Karpas-422 (cell line): ENCODE measurements around the gene LMBR1. TPM values are rescaled to one million over a fixed set of nuclear protein-coding genes. Genes with fewer than 3 reads are reported as not detected.
A peak's percentile ranks its signal among the peaks of the same experiment; 100 is the strongest.

ENCODE experiments used
- DNase-seq: peaks from one replicate; pipeline ENCODE4 v3.0.0-alpha.2; 2015
- H2AFZ ChIP-seq: fragments of 200-600 bp; sonication (generic); 2 replicates; pipeline ENCODE4 v1.6.1; 2014; ENCODE audit warnings: antibody characterized with exemption, low read length, mixed read lengths
- H3K27ac ChIP-seq: fragments of 200-600 bp; sonication (generic); 2 replicates; pipeline ENCODE4 v1.5.1; 2014; ENCODE audit warnings: mild to moderate bottlenecking, low read length, moderate library complexity
- H3K27me3 ChIP-seq: fragments of 200-600 bp; sonication (generic); 2 replicates; pipeline ENCODE4 v1.6.1; 2014; ENCODE audit warnings: low read length, mixed read lengths
- H3K36me3 ChIP-seq: fragments of 200-600 bp; sonication (generic); 2 replicates; pipeline ENCODE4 v1.6.1; 2014; ENCODE audit warnings: low read length, mixed read lengths; ENCODE audit not compliant: insufficient read depth
- H3K4me1 ChIP-seq: fragments of 200-600 bp; sonication (generic); 2 replicates; pipeline ENCODE4 v1.6.1; 2014; ENCODE audit warnings: mild to moderate bottlenecking, low read length, mixed read lengths
- H3K4me2 ChIP-seq: fragments of 200-600 bp; sonication (generic); 2 replicates; pipeline ENCODE4 v1.6.1; 2014; ENCODE audit warnings: low read length, low read depth, mild to moderate bottlenecking; ENCODE audit not compliant: poor library complexity, severe bottlenecking
- H3K4me3 ChIP-seq: fragments of 200-600 bp; sonication (generic); 2 replicates; pipeline ENCODE4 v1.5.1; 2014; ENCODE audit warnings: mild to moderate bottlenecking, antibody characterized with exemption, low read length, mixed read lengths
- H3K79me2 ChIP-seq: fragments of 200-600 bp; sonication (generic); 2 replicates; pipeline ENCODE4 v1.6.1; 2014; ENCODE audit warnings: mild to moderate bottlenecking, low read length, mixed read lengths
- H3K9ac ChIP-seq: fragments of 200-600 bp; sonication (generic); 2 replicates; pipeline ENCODE4 v1.6.0; 2014; ENCODE audit warnings: low read length
- H3K9me2 ChIP-seq: fragments of 200-600 bp; sonication (generic), shearing (Covaris generic); replicated peaks from 2 replicates; pipeline ENCODE4 v1.6.0; 2014; ENCODE audit warnings: mild to moderate bottlenecking, low read length, moderate library complexity; ENCODE audit not compliant: insufficient read depth
- H3K9me3 ChIP-seq: fragments of 300-700, 200-600 bp; sonication (generic); 2 replicates; pipeline ENCODE4 v1.6.1; 2014; ENCODE audit warnings: low read length, mixed read lengths
- H4K20me1 ChIP-seq: fragments of 200-600 bp; sonication (generic); 2 replicates; pipeline ENCODE4 v1.6.1; 2014; ENCODE audit warnings: mild to moderate bottlenecking, antibody characterized with exemption, low read length, low read depth; ENCODE audit not compliant: insufficient read depth
- total RNA-seq: library from RNA; depleted of rRNA; stranded (reverse); fragments of >200 nt; shearing (Covaris generic); gene quantifications from 2 replicates; pipeline ENCODE4 v1.2.3, GENCODE V29; 2014; ENCODE audit warnings: low replicate concordance

LMBR1 gene
- total RNA-seq, 1 experiment from 2014 or later, result 202 TPM

DNA sequence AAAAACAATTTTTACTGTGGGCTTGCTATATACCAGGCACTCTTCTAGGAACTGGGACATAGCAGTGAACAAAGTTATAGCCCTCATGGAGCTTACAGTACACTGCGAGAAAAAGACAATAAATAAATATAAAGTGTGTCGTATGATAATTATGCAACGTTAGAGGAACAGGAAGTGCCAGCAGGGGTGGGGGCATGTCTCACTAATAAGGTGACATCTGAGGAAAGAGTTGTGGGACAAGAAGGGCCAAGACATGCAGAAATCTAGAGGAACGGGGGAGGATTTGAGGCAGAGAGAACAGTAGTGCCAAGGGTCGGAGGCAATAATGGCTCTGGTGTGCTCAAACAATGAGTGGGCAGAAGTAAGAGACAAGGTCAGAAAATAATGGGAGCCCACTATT lies 52.8 kb downstream of the LMBR1 start:
- H3K36me3 ChIP-seq, result peaks cover 3% of the 10 kb centered on the region; the same call in 1 of the 2 replicates
- DNase-seq, result no peak
- no peak overlapping the region for H3K9ac ChIP-seq
- H3K4me2 ChIP-seq, result no peak overlapping the region
- H3K4me1 ChIP-seq, result peaks cover 32% of the 10 kb centered on the region
- H4K20me1 ChIP-seq, result no peaks in the 10 kb centered on the region
- no peak overlapping the region for H2AFZ ChIP-seq
- no peaks in the 10 kb centered on the region for H3K9me2 ChIP-seq
- H3K4me3 ChIP-seq, result no peak overlapping the region
- H3K27me3 ChIP-seq, result no peaks in the 10 kb centered on the region
- H3K27ac ChIP-seq, result peak overlapping the region; percentile 21; the same call in 1 of the 2 replicates
- no peaks in the 10 kb centered on the region for H3K9me3 ChIP-seq
- peaks cover 90% of the 10 kb centered on the region for H3K79me2 ChIP-seq

DNA sequence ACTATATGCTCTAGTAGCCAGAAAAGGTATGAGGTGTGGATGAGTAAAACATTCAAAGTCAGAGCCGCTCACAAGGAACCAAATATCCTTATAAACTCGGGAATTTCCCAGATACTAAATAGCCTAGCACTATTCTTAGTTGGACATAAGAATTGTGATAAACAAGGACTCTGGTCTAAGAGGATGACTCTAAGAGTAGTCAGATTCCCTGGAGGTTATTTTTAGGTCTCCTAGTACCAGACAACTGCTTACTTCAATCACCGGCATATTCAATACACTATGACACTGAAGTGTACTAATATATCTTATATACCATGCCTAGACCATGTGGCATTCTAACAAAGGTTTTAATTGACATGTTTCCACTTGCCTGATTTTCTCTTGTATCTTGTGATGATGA lies 56.5 kb downstream of the LMBR1 start:
- Histone ChIP-seq H3K9me3 (no peaks in the 10 kb centered on the region), H3K27me3 (no peaks in the 10 kb centered on the region), H3K36me3 (peaks cover 6% of the 10 kb centered on the region; the same call in 1 of the 2 replicates), H3K4me2 (no peak overlapping the region), H2AFZ (no peak overlapping the region), H3K4me3 (no peak overlapping the region), H3K27ac (peak overlapping the region; percentile 71), H4K20me1 (no peaks in the 10 kb centered on the region), H3K4me1 (peaks cover 56% of the 10 kb centered on the region), H3K79me2 (peaks cover 66% of the 10 kb centered on the region), H3K9me2 (no peaks in the 10 kb centered on the region), H3K9ac (no peak overlapping the region)
- DNase-seq, result no peak

DNA sequence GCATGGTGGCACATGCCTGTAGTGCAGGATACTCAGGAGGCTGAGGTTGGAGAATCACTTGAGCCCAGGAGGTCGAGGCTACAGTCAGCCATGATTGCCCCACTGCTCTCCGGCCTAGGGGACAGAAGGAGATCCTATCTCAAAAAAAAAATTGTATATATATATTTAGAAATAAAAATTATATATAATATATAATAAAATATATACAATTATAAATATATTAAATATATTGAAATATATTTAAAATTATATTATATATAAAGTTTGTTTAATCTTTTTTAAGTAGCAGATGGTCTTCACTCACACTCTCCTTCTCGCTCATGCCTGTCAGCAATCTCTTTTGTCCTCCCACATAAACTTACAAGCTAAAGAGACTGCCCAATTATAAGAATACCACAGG lies 58.5 kb downstream of the LMBR1 start:
- H3K4me3 ChIP-seq, result no peak overlapping the region
- H3K36me3 ChIP-seq, result peaks cover 9% of the 10 kb centered on the region; the same call in 1 of the 2 replicates

DNA sequence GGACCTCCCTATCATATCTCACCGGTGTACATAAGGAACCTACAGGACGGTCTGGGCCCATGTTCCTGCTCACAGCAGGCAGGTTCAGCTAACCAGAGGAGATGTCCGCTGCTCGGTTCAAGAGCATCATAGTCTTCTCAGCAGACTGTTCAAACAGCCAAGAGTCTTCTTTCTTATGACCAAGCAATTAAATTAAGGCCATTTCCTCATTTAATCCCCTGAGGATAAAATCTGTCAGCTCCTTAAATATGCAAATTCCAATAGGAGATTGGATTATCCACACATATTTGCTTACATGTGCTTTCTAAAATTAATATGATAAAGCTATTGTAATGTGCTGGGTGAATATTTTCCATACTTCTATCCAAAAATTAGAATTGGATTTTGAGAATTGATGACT lies 59.7 kb downstream of the LMBR1 start:
- peaks cover 12% of the 10 kb centered on the region; the same call in 1 of the 2 replicates for H3K36me3 ChIP-seq
- peak overlapping the region; percentile 94 for H3K27ac ChIP-seq
- H3K4me3 ChIP-seq, result peak overlapping the region; percentile 43
- H3K9ac ChIP-seq, result peak overlapping the region; percentile 61
- H4K20me1 ChIP-seq, result no peaks in the 10 kb centered on the region
- no peaks in the 10 kb centered on the region for H3K9me2 ChIP-seq
- H3K4me2 ChIP-seq, result peak overlapping the region; percentile 67
- H3K4me1 ChIP-seq, result peaks cover 74% of the 10 kb centered on the region
- H3K9me3 ChIP-seq, result no peaks in the 10 kb centered on the region
- peak; percentile 92 for DNase-seq
- peaks cover 65% of the 10 kb centered on the region for H3K79me2 ChIP-seq
- H3K27me3 ChIP-seq, result no peaks in the 10 kb centered on the region
- no peak overlapping the region for H2AFZ ChIP-seq

More for the DNA sequence above, 58.5 kb downstream of the LMBR1 start:
- no peaks in the 10 kb centered on the region for H3K27me3 ChIP-seq
- peaks cover 65% of the 10 kb centered on the region for H3K79me2 ChIP-seq
- peak overlapping the region; percentile 94 for H3K27ac ChIP-seq
- no peaks in the 10 kb centered on the region for H3K9me3 ChIP-seq
- H4K20me1 ChIP-seq, result no peaks in the 10 kb centered on the region
- peaks cover 72% of the 10 kb centered on the region for H3K4me1 ChIP-seq
- peak overlapping the region; percentile 67 for H3K4me2 ChIP-seq
- H3K9ac ChIP-seq, result no peak overlapping the region
- DNase-seq, result no peak
- H3K9me2 ChIP-seq, result no peaks in the 10 kb centered on the region
- H2AFZ ChIP-seq, result no peak overlapping the region

DNA sequence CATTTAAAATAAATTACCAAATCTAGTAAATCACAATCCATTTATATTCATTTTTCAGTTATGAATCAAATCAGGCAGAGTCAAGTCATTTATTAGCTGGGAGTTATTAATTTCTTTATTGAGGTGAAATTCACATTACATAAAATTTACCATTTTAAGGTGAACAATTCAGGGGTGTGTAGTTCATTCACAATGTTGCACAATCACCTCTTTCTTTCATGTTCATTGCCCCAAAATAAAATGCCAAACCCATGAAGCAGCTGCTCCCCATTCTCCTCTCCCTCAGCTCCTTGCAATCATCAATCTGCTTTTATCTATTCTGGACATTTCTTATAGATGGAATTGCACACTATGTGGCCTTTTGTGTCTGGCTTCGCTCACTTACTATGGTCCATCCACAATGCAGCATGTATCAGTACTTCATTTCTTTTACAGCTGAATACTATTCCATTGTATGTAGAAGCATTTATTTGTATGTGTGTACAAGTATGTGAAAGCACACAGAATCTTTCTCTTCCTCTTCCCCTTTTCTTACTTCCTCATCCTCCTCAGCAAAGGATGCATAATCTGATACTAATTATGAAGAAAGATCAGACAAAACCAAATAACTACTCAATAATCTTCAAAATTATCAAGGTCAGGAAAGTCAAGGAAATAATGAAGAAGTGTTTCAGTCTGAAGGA lies 60.6 kb downstream of the LMBR1 start:
- Histone ChIP-seq H3K9me2 (no peaks in the 10 kb centered on the region), H3K27me3 (no peaks in the 10 kb centered on the region), H3K36me3 (peaks cover 12% of the 10 kb centered on the region; the same call in 1 of the 2 replicates), H3K9me3 (no peaks in the 10 kb centered on the region), H3K79me2 (peaks cover 63% of the 10 kb centered on the region), H3K9ac (peak overlapping the region; percentile 61), H3K4me1 (peaks cover 80% of the 10 kb centered on the region), H3K27ac (peak overlapping the region; percentile 94), H2AFZ (no peak overlapping the region), H3K4me2 (peak overlapping the region; percentile 67), H3K4me3 (peak overlapping the region; percentile 43), H4K20me1 (no peaks in the 10 kb centered on the region)
- peak; percentile 84 for DNase-seq

DNA sequence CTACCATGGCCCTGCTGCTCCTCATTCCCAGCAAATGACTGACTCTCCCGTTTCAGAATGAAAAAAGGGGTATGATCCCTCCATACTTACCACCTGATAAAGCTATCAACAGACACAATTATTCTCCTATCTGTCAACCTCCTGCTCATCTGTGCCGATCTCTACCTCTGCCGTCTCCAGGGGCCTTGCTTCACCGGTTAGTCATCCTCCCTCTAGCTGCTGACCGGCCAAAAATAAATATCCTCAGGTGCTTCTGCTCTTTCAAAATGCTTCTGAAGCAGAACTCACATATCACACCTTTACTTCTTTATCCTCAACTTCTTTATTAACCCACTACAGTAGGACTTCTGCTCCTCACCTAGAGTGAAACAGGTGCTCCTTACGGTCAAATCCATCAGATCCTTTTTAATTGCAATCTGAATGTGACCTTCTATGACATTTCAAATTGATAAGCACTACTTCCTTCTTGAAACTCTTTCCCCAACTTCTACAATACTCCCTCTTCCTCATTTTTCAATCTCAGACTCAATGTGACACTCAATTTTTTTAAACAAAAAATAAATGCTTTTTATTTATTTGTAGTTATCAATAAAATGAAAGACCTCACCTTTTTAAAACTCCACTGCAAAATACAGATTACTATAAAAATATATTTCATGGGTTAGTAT lies 63.2 kb downstream of the LMBR1 start:
- H3K27me3 ChIP-seq, result no peaks in the 10 kb centered on the region
- H3K9me3 ChIP-seq, result no peaks in the 10 kb centered on the region
- H3K4me2 ChIP-seq, result peak overlapping the region; percentile 67
- peak overlapping the region; percentile 63 for H3K9ac ChIP-seq
- H4K20me1 ChIP-seq, result no peaks in the 10 kb centered on the region
- no peak overlapping the region for H2AFZ ChIP-seq
- peak overlapping the region; percentile 58 for H3K4me3 ChIP-seq
- no peaks in the 10 kb centered on the region for H3K9me2 ChIP-seq
- H3K36me3 ChIP-seq, result peaks cover 22% of the 10 kb centered on the region
- DNase-seq, result peak; percentile 77
- H3K4me1 ChIP-seq, result peaks cover 67% of the 10 kb centered on the region
- peaks cover 68% of the 10 kb centered on the region for H3K79me2 ChIP-seq
- H3K27ac ChIP-seq, result peak overlapping the region; percentile 94

DNA sequence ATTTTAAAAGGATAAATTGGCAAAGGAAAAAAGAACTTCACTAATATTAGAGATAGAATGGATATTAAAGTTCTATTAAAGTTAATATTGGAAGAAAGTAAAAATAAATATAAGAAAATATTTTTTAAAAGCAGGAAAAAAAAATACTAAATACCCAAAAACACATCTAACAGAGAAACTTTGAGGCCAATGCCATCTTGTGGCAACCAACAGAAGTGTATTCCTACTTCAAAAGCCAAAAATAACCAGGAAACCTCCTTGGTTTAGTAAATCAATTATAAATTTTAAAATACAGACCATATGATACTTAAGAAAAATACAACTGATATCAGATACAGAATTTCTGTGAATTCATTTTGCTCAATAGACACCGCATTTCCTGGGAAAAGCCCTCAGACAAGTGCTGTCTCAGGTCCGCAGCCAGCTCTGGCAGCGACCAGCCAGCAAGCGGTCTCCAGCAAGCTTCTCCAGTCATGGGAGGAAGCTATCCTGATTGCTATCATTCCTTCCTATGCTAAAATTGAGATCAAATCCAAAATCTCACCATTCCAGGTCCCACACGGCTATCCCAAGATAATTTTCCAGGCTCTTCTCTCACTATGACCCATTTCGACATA lies 65.3 kb downstream of the LMBR1 start:
- H3K79me2 ChIP-seq, result peaks cover 81% of the 10 kb centered on the region
- H2AFZ ChIP-seq, result no peak overlapping the region
- H3K27ac ChIP-seq, result peak overlapping the region; percentile 94
- H3K4me1 ChIP-seq, result peaks cover 51% of the 10 kb centered on the region
- H3K4me3 ChIP-seq, result no peak overlapping the region
- peaks cover 23% of the 10 kb centered on the region for H3K36me3 ChIP-seq
- no peak overlapping the region for H3K4me2 ChIP-seq
- H3K9me2 ChIP-seq, result no peaks in the 10 kb centered on the region
- no peak overlapping the region for H3K9ac ChIP-seq
- DNase-seq, result peak; percentile 57
- no peaks in the 10 kb centered on the region for H3K27me3 ChIP-seq
- H3K9me3 ChIP-seq, result no peaks in the 10 kb centered on the region
- no peaks in the 10 kb centered on the region for H4K20me1 ChIP-seq

DNA sequence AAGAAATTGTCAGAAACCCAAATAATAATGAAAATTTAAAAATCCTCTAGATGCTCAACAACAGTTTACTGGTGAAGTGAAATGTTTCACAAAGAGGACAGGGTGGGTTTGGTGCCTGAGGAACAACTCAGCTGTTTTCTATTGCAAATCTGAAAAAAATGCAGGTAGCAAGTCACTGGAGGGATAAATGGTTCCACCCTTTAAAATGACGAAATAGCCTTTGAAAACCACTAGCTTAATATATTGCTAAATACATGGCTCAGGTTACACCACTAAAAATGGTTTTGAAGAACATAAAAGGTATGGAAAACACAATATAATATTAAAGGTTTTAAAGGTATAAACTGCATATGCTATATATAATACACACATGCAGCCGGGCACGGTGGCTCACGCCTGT lies 69.5 kb downstream of the LMBR1 start:
- Histone ChIP-seq H3K79me2 (peaks cover 85% of the 10 kb centered on the region), H3K27me3 (no peaks in the 10 kb centered on the region)

More for the DNA sequence above, 69.5 kb downstream of the LMBR1 start:
- H3K4me1 ChIP-seq, result peaks cover 8% of the 10 kb centered on the region
- H3K9me2 ChIP-seq, result no peaks in the 10 kb centered on the region
- no peaks in the 10 kb centered on the region for H4K20me1 ChIP-seq
- no peak overlapping the region for H3K4me3 ChIP-seq
- no peak overlapping the region for H3K4me2 ChIP-seq
- H2AFZ ChIP-seq, result no peak overlapping the region
- DNase-seq, result no peak
- H3K36me3 ChIP-seq, result peaks cover 23% of the 10 kb centered on the region
- no peak overlapping the region for H3K9ac ChIP-seq
- H3K9me3 ChIP-seq, result no peaks in the 10 kb centered on the region
- no peak overlapping the region for H3K27ac ChIP-seq
